ENCODE results near the gene HBA1.
"Not testable (repeated sequence)": the region's sequence is repeated elsewhere in the genome, so short reads cannot be mapped to it uniquely, and the experiment has no call there.

DNA sequence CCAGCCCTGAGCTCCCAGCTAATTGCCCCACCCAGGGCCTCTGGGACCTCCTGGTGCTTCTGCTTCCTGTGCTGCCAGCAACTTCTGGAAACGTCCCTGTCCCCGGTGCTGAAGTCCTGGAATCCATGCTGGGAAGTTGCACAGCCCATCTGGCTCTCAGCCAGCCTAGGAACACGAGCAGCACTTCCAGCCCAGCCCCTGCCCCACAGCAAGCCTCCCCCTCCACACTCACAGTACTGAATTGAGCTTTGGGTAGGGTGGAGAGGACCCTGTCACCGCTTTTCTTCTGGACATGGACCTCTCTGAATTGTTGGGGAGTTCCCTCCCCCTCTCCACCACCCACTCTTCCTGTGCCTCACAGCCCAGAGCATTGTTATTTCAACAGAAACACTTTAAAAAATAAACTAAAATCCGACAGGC lies 6.4 kb upstream of the HBA1 start:
- TF ChIP-seq EZH2 (IDR thresholded peaks at IDR 0.05; ENCODE audit: low read depth, low read length, severe bottlenecking); CTCF (IDR thresholded peaks at IDR 0.05; ENCODE audit: control extremely low read depth in 1 of 3, insufficient read depth in 1 of 3, low read depth in 1 of 3, low read length in 3 of 3); SP1 (IDR thresholded peaks at IDR 0.05; ENCODE audit: low read depth, low read length); POLR2AphosphoS5 (IDR thresholded peaks at IDR 0.05; ENCODE audit: low read depth, low read length); EP300 (IDR thresholded peaks at IDR 0.05; ENCODE audit: borderline replicate concordance in 1 of 2, low read depth in 2 of 2, low read length in 2 of 2); CEBPB (IDR thresholded peaks at IDR 0.05; ENCODE audit: low read depth, low read length); CHD7 (IDR thresholded peaks at IDR 0.05; ENCODE audit: insufficient replicate concordance, low read length); POLR2A (IDR thresholded peaks at IDR 0.05; ENCODE audit: control extremely low read depth in 1 of 2, low read depth in 2 of 2, low read length in 2 of 2); SUZ12 (IDR thresholded peaks at IDR 0.05; ENCODE audit: low read length); SIRT6 (IDR thresholded peaks at IDR 0.05; ENCODE audit: low read length); GTF2F1 (IDR thresholded peaks at IDR 0.05; ENCODE audit: borderline replicate concordance, low read depth, low read length); EGR1 (IDR thresholded peaks at IDR 0.05; ENCODE audit: borderline replicate concordance, low read depth, low read length): not testable (repeated sequence)
